ENCODE measurements around the gene ANKIB1.
"Not testable (repeated sequence)": the region's sequence is repeated elsewhere in the genome, so short reads cannot be mapped to it uniquely, and the experiment has no call there.

The ANKIB1 gene

DNA sequence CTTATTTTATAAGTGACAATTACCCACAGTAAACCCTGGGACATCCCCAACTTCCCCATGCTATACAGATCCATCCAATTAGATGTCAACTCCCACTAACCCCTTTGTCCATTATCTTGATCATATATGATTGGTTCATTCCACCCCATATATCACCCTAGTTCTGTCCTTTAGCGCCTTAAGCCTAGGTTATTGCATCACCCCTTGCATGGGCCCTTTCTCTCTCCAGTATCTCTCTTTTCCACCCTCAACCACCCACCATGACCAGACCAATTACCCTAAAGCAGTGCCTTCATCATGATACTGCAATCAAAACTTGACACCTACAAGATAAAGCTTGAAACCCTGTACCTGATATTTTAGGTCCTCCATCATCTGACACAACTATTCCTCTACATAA lies 163.6 kb downstream of the ANKIB1 start:
- TF ChIP-seq CTCF (IDR thresholded peaks at IDR 0.05; ENCODE audit: borderline replicate concordance, extremely low read depth, low read length, poor library complexity, severe bottlenecking), result no peak
- TF ChIP-seq EZH2 (IDR thresholded peaks at IDR 0.05; ENCODE audit: borderline replicate concordance, low read depth, low read length, severe bottlenecking), result no peak
- no peaks in the 10 kb centered on the region for H3K4me1 ChIP-seq (ENCODE audit: insufficient read depth, low read length)
- ATAC-seq (ENCODE audit: insufficient read depth, low read depth) (no peak), DNase-seq (no peak)
- H3K4me2 ChIP-seq (ENCODE audit: insufficient read depth, low read length), result no peak overlapping the region
- no peak overlapping the region for H2AFZ ChIP-seq (ENCODE audit: low read depth, low read length)
- no peak overlapping the region for H3K27ac ChIP-seq (ENCODE audit: low read length)
- H3K9ac ChIP-seq (ENCODE audit: low read depth, low read length), result no peak overlapping the region
- peaks cover under 1% of the 10 kb centered on the region for H3K27me3 ChIP-seq (ENCODE audit: insufficient read depth, low read length, poor library complexity)
- H3K79me2 ChIP-seq (ENCODE audit: insufficient read depth, low read length), result no peaks in the 10 kb centered on the region
- no peak overlapping the region for H3K4me3 ChIP-seq (ENCODE audit: low read depth in 1 of 2, low read length in 2 of 2)
- H3K36me3 ChIP-seq (ENCODE audit: insufficient read depth, low read length), result no peaks in the 10 kb centered on the region
- H3K9me3 ChIP-seq (ENCODE audit: insufficient read depth, low read length, severe bottlenecking), result no peaks in the 10 kb centered on the region
- no peaks in the 10 kb centered on the region for H4K20me1 ChIP-seq (ENCODE audit: insufficient read depth, low read length)

- DNase-seq; ATAC-seq (ENCODE audit: insufficient read depth, low read depth); H3K36me3 ChIP-seq (ENCODE audit: insufficient read depth, low read length); H3K27me3 ChIP-seq (ENCODE audit: insufficient read depth, low read length, poor library complexity); H3K27ac ChIP-seq (ENCODE audit: low read length); H3K9me3 ChIP-seq (ENCODE audit: insufficient read depth, low read length, severe bottlenecking); H3K9ac ChIP-seq (ENCODE audit: low read depth, low read length); H3K79me2 ChIP-seq (ENCODE audit: insufficient read depth, low read length); H3K4me3 ChIP-seq (ENCODE audit: low read depth in 1 of 2, low read length in 2 of 2); H2AFZ ChIP-seq (ENCODE audit: low read depth, low read length); H3K4me2 ChIP-seq (ENCODE audit: insufficient read depth, low read length); H3K4me1 ChIP-seq (ENCODE audit: insufficient read depth, low read length); H4K20me1 ChIP-seq (ENCODE audit: insufficient read depth, low read length): not testable (repeated sequence)
These were observed 164.4 kb downstream of the ANKIB1 start for GRCh38 chr7:92410162-92410561.

- no peak for TF ChIP-seq EZH2 (IDR thresholded peaks at IDR 0.05; ENCODE audit: borderline replicate concordance, low read depth, low read length, severe bottlenecking)
- no peak for TF ChIP-seq CTCF (IDR thresholded peaks at IDR 0.05; ENCODE audit: borderline replicate concordance, extremely low read depth, low read length, poor library complexity, severe bottlenecking)
- Histone ChIP-seq H2AFZ (ENCODE audit: low read depth, low read length) (no peak overlapping the region), H3K79me2 (ENCODE audit: insufficient read depth, low read length) (no peaks in the 10 kb centered on the region), H3K9ac (ENCODE audit: low read depth, low read length) (no peak overlapping the region), H3K36me3 (ENCODE audit: insufficient read depth, low read length) (no peaks in the 10 kb centered on the region), H3K4me2 (ENCODE audit: insufficient read depth, low read length) (no peak overlapping the region), H3K4me3 (ENCODE audit: low read depth in 1 of 2, low read length in 2 of 2) (no peak overlapping the region), H3K4me1 (ENCODE audit: insufficient read depth, low read length) (no peaks in the 10 kb centered on the region), H4K20me1 (ENCODE audit: insufficient read depth, low read length) (no peaks in the 10 kb centered on the region), H3K27ac (ENCODE audit: low read length) (no peak overlapping the region), H3K27me3 (ENCODE audit: insufficient read depth, low read length, poor library complexity) (peaks cover 3% of the 10 kb centered on the region), H3K9me3 (ENCODE audit: insufficient read depth, low read length, severe bottlenecking) (no peaks in the 10 kb centered on the region)
- ATAC-seq (ENCODE audit: insufficient read depth, low read depth) (no peak), DNase-seq (no peak)
These were observed 167.0 kb downstream of the ANKIB1 start for GRCh38 chr7:92412745-92413144.

GRCh38 chr7:92413550-92413949 lies 167.8 kb downstream of the ANKIB1 start:
- ATAC-seq (ENCODE audit: insufficient read depth, low read depth) (no peak), DNase-seq (no peak)
- Histone ChIP-seq H3K9ac (ENCODE audit: low read depth, low read length) (no peak overlapping the region), H3K4me2 (ENCODE audit: insufficient read depth, low read length) (no peak overlapping the region), H3K36me3 (ENCODE audit: insufficient read depth, low read length) (no peaks in the 10 kb centered on the region), H3K27ac (ENCODE audit: low read length) (no peak overlapping the region), H3K4me1 (ENCODE audit: insufficient read depth, low read length) (no peaks in the 10 kb centered on the region), H3K27me3 (ENCODE audit: insufficient read depth, low read length, poor library complexity) (peaks cover 3% of the 10 kb centered on the region), H3K9me3 (ENCODE audit: insufficient read depth, low read length, severe bottlenecking) (no peaks in the 10 kb centered on the region), H3K79me2 (ENCODE audit: insufficient read depth, low read length) (no peaks in the 10 kb centered on the region), H4K20me1 (ENCODE audit: insufficient read depth, low read length) (no peaks in the 10 kb centered on the region), H2AFZ (ENCODE audit: low read depth, low read length) (no peak overlapping the region), H3K4me3 (ENCODE audit: low read depth in 1 of 2, low read length in 2 of 2) (no peak overlapping the region)
- no peak for TF ChIP-seq EZH2 (IDR thresholded peaks at IDR 0.05; ENCODE audit: borderline replicate concordance, low read depth, low read length, severe bottlenecking)
- TF ChIP-seq CTCF (IDR thresholded peaks at IDR 0.05; ENCODE audit: borderline replicate concordance, extremely low read depth, low read length, poor library complexity, severe bottlenecking), result no peak
